Measurements from ENCODE around the gene VAMP7.
"Not testable (repeated sequence)": the region's sequence is repeated elsewhere in the genome, so short reads cannot be mapped to it uniquely, and the experiment has no call there.

Gene VAMP7

DNA sequence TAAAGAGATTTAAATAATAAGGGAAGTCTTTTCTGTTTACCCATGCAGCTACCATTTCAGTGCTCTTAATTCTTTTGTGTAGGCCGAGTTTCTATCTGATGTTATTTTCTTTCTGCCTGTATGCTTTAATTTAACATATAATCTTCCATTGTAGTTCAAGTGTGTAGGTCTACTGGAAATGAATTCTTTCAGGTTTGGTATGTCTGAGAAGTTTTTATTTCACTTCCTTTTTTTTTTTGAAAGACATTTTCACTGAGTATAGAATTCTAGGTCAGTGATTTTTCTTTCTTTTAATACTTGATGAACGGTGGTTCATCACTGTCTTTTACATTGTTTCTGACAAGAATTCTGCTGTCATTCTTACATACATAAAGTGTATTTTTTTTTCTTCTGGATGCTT is 42.1 kb downstream of the VAMP7 start:
- no peak for DNase-seq

DNA sequence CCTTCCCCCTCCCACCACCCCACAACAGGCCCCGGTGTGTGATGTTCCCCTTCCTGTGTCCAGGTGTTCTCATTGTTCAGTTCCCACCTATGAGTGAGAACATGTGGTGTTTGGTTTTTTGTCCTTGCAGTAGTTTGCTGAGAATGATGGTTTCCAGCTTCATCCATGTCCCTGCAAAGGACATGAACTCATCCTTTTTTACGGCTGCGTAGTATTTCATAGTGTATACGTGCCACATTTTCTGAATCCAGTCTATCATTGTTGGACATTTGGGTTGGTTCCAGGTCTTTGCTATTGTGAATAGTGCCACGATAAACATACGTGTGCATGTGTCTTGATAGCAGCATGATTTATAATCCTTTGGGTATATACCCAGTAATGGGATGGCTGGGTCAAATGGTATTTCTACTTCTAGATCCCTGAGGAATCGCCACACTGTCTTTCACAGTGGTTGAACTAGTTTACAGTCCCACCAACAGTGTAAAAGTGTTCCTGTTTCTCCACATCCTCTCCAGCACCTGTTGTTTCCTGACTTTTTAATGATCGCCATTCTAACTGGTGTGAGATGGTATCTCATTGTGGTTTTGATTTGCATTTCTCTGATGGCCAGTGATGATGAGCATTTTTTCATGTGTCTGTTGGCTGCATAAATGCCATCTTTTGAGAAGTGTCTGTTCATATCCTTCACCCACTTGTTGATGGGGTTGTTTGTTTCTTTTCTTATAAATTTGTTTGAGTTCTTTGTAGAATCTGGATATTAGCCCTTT is 49.9 kb downstream of the VAMP7 start:
- not testable (repeated sequence) for DNase-seq

GRCh38 chrX:155938132-155938531 is 57.0 kb downstream of the VAMP7 start:
- DNase-seq = no peak

DNA sequence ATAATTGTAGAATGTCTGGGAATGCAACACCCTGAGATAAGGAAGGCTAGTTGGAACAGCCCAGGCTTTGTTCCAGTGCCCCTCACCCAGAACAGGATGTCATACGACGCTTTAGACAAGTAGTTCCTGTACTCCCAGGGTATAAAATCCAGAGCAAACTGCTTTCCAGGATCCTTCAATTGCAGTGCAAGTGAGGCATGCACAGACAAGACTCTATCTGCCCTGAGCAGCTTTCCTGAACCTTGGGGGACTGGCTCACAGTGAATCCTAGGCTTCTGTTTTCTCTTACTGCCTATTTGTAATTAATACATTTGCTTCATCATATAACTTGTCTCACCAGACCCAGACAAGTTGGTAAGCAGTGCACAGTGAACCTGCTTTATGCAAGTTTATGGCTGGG is 68.0 kb downstream of the VAMP7 start:
- DNase-seq = no peak

DNA sequence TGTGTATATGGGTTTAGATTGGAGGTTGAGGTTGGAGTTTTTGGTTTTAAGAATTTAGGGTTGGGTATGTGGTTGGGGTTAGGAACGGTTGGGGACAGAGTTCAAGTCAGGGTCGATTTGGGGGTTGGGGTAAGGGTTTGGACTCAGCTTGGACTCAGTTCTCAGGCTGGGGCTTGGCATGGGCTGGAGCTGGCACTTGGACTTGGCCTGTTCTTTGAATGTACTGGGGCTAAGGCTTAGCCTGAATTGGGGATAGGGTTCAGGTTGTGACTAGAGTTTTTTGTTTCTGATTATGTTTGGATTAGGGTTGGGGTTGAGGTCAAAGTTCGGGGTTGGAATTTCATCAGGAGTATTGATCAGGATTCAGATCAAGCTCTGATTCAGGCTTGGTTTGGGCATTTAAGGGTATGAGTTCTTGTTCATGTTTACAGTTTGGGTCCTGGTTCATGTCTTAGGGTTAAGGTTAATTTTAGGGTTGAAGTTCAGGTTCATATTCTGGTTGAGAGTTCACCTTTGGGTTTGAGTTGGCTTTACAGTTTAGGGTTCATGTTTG is 70.2 kb downstream of the VAMP7 start:
- no peak for DNase-seq

DNA sequence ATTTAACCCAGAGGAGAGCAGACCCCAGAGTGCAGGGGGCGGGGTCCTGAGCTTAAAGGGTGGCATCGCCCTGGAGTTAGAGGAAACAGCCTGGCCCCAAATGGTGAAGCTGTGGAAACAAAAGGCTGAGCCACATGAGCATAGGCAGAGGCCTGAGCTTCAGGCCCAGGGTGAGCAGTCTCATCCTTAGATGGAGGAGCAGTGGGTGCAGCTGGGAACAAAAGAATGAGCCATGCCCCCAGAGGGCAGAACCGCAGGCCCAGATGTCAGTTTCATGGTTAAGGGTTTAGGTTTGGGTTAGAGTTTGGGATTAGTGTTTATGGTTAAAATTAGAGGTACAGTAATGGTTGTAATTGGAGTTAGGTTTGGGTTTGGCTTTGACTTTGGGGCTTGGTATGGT is 71.9 kb downstream of the VAMP7 start:
- DNase-seq = no peak

- DNase-seq = no peak
Observed at GRCh38 chrX:155954793-155955192, 73.6 kb downstream of the VAMP7 start.

DNA sequence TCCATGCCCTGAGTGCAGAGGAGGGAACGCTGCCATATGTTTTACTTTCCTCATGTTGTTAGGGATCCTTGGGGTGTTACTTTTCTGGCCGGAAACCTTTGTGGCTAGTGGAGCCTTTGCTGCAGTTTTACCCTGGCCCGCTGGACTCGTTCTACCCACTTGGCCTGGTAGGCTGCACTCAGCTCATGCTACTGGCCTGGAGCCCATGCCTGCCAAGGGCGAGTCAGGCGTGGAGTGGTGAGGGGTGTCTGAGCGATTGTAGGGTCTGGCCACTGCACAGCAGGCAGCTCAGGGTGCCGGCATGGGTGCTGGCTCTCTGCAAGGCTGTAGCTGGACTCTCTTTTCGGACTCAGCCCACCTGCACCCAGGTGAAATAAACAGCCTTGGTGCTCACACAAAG is 75.0 kb downstream of the VAMP7 start:
- DNase-seq = no peak

- no peak for DNase-seq
Observed at GRCh38 chrX:155956649-155957048, 75.5 kb downstream of the VAMP7 start.

DNA sequence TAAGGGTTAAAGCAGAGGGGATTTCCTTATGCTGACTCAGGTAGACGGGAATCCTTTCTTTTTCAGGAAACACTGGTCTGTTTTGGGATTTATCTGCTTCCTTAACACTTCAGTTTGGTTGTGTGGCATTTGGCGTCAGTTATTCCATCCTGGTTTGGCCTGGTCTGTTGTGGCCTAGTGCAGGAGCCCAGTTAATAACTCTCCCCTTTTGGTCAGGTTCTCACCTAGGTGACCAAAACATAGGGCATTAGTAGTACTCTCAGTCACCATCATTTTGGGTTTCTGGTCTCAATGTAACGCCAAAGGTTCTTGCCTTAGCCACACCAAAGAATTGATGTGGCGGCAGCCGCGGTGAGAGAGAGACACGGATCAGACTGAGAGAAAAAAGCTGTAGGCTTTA is 76.7 kb downstream of the VAMP7 start:
- DNase-seq = no peak

DNA sequence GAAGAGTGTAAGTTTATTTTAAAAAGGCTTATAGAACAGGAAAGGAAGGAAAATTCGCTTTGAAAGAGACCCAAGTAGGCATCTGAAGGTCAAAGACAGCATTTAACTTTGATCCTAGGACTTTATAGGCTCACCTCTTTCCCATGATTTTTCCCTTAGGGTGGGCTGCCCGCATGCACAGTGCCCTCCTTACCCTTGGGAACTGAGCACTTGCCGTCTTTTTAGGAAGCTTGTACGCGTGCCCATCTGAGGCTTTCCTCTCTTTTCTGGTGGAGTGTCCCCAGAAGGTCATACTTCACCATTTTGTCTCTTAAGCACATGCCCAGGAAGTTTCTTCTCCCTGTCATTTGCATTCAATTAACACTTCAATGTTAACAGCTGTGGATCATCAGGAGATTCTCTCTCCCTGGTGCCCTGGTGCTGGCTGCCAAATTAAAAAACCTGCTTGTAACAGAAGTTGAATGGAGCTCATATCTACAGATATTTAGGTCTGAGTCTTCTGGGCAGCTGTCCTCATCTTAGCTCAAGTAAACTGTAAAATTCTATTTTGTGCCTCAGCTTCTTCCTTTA is 78.0 kb downstream of the VAMP7 start:
- no peak for DNase-seq

GRCh38 chrX:155962906-155963305 is 81.8 kb downstream of the VAMP7 start:
- DNase-seq = no peak

GRCh38 chrX:155966876-155967275 is 85.7 kb downstream of the VAMP7 start:
- peak in 1 of 2 donors; percentile 7 for DNase-seq

DNA sequence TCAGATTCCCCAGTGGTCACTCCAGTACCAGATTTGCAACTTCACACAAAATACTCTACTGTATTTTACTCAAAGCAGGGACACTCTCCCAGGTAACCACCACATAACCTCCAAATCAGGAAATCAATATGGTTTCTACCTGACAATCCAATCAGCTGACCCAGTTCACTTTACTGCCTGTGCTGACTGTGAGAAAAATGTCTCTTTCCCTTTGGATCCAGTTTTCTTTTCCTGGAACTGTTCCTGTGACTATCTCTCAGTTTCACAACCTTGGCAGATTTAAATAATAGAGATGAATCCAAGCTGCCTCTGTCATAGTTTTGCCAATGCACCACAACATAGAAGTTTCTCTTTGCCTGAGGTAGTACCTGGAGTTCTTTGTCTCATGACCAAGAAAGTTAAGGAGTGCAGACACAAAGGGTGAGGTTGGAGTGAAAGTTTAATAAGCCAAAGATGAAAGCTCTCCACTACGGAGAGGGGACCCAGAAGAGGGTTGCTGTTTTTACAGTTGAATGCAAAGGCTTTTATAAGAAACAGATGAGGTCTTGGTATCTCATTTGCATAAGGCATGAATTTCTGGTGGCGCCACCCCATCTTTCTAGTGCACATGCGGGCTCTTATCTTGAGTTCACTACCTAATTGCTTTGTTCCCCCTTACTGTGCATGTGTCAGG is 86.6 kb downstream of the VAMP7 start:
- no peak for DNase-seq

GRCh38 chrX:155968326-155968661 is 87.1 kb downstream of the VAMP7 start:
- DNase-seq = no peak

DNA sequence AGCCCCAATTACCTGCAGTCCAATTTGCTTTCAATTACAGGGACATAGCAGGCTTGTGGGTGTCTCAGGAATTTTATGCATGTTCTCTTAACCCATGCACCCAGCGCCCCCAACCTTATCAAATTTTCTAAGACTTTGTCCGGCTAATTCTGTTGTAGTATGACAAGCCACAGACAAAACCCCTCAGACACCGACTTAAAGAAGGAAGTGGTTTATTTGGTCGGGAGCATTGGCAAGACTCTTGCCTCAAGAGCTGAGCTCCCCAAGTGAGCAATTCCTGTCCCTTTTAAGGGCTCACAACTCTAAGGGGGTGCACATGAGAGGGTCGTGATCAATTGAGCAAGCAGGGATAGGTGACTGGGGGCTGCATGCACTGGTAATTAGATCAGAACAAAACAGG is 87.6 kb downstream of the VAMP7 start:
- DNase-seq = no peak

- not testable (repeated sequence) for DNase-seq
Observed at GRCh38 chrX:155971658-155972057, 90.5 kb downstream of the VAMP7 start.

- DNase-seq = not testable (repeated sequence)
Observed at GRCh38 chrX:155972241-155972640, 91.1 kb downstream of the VAMP7 start.

GRCh38 chrX:155983326-155983725 is 102.2 kb downstream of the VAMP7 start:
- no peak for DNase-seq

- no peak for DNase-seq
Observed at GRCh38 chrX:155985208-155985607, 104.1 kb downstream of the VAMP7 start.

DNA sequence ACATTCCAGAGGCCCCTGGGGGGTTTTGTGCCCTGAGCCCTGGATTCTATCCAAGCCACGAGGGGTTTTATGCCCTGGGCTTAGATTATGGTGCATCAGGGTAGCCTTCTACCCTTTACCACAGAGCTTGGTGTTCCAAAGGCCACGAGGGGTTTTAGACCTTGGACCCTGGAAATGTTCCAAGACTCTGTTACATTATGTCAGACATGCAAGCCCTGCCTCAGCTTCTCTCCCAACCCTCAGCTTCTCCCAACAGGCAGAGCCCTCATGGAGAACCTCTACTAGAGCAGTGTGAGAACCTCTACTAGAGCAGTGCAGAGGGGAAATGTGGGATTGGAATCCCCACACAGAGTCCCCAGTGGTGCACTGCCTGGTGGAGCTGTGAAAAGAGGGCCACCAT is 105.8 kb downstream of the VAMP7 start:
- not testable (repeated sequence) for DNase-seq

- DNase-seq = no peak
Observed at GRCh38 chrX:155988859-155989258, 107.7 kb downstream of the VAMP7 start.

Data from inflammatory macrophage treated with lipopolysaccharide for 1 hour (primary cell).